ENCODE measurements around the gene AGMAT. TPM values are rescaled to one million over a fixed set of nuclear protein-coding genes. Genes with fewer than 3 reads are reported as not detected.

Gene AGMAT
- total and polyA plus RNA-seq, 2 experiments from 2014 or later: 0.75 to 2.2 TPM

DNA sequence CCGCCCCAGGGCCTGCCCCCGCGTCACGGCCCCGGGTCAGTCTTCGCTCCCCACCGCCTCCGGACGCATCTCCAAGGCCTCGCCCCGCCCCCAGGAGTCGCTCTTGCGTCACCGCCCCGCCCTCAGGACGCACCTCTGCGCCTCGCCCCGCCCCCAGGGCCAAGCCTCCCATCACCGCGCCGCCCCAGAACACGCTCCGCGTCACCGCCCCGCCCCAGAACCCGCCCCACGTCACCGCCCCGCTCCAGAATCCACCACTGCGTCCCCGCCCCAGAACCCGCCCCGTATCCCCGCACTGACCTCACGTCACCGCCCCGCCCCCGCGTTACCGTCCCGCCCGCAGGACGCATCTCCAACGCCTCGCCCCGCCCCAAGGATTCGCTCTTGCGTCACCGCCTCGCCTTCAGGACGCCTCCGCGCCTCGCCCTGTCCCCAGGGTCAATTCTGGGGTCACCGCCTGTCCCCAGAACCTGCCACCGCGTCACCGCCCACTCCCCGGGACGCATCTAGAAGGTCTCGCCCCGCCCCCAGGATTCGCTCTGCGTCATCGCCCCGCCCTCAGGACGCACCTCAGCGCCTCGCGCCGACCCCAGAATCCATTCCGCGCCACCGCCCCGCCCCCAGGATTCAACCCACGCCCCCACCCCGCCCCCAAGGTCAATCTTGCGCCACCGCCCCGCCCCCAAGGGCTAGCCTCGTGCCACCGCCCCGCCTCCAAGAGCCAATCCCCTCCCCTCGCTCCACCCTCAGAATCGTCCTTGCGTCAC, 60.4 kb downstream of the AGMAT start:
- Histone ChIP-seq H3K27ac (peak overlapping the region; percentile 98), H3K9me3 (ENCODE audit: low read depth) (no peaks in the 10 kb centered on the region), H3K27me3 (replicated peaks; ENCODE audit: insufficient read depth) (no peaks in the 10 kb centered on the region), H3K9me2 (ENCODE audit: insufficient read depth) (no peaks in the 10 kb centered on the region), H4K20me1 (ENCODE audit: insufficient read depth) (no peaks in the 10 kb centered on the region), H3K4me1 (ENCODE audit: insufficient read depth) (peaks cover 23% of the 10 kb centered on the region; the same call in 1 of the 2 replicates), H3K9ac (peak overlapping the region; percentile 90), H3K79me2 (ENCODE audit: insufficient read depth) (peaks cover 32% of the 10 kb centered on the region), H3K4me2 (ENCODE audit: unreplicated experiment) (no peak overlapping the region), H3K36me3 (ENCODE audit: low read depth) (no peaks in the 10 kb centered on the region), H3F3A (ENCODE audit: insufficient read depth) (peaks cover 18% of the 10 kb centered on the region), H2AFZ (0 out of 2 replicates have a peak overlapping the region, but pooled peaks have one; percentile 60), H3K4me3 (peak overlapping the region; percentile 84)
- no peak for TF ChIP-seq EZH2 (IDR thresholded peaks at IDR 0.05; ENCODE audit: insufficient read depth, poor library complexity, severe bottlenecking)
- no peak for TF ChIP-seq EZH2phosphoT487 (IDR thresholded peaks at IDR 0.05; ENCODE audit: insufficient read depth, low read depth)
- DNase-seq: peak; percentile 100
- in situ Hi-C loops (cut with MboI): no loop called here
- WGBS, 2 experiments (ENCODE audit: low coverage in 1 of 2, low lambda C conversion rate in 2 of 2, missing lambda C conversion rate in 2 of 2): 1 to 2% methylated on average over 14 to 60 of the region's 88 CpGs

- Histone ChIP-seq H3K27ac (peak within 1 kb of the TSS; percentile 98), H3F3A (ENCODE audit: insufficient read depth) (peaks cover 18% of the 10 kb centered on the region), H3K79me2 (ENCODE audit: insufficient read depth) (peaks cover 27% of the 10 kb centered on the region), H3K36me3 (ENCODE audit: low read depth) (no peaks in the 10 kb centered on the region), H4K20me1 (ENCODE audit: insufficient read depth) (no peaks in the 10 kb centered on the region), H2AFZ (peak within 1 kb of the TSS; percentile 95), H3K9me2 (ENCODE audit: insufficient read depth) (no peaks in the 10 kb centered on the region), H3K4me2 (ENCODE audit: unreplicated experiment) (peak within 1 kb of the TSS; percentile 92), H3K27me3 (replicated peaks; ENCODE audit: insufficient read depth) (no peaks in the 10 kb centered on the region), H3K4me3 (peak within 1 kb of the TSS; percentile 86), H3K9me3 (ENCODE audit: low read depth) (no peaks in the 10 kb centered on the region), H3K4me1 (ENCODE audit: insufficient read depth) (peaks cover 23% of the 10 kb centered on the region; the same call in 1 of the 2 replicates), H3K9ac (peak within 1 kb of the TSS; percentile 90)
- in situ Hi-C loops (cut with MboI): no loop called here
- TF ChIP-seq EZH2 (IDR thresholded peaks at IDR 0.05; ENCODE audit: insufficient read depth, poor library complexity, severe bottlenecking) (no peak), EZH2phosphoT487 (IDR thresholded peaks at IDR 0.05; ENCODE audit: insufficient read depth, low read depth) (no peak)
- DNase-seq: no peak
- 0 to 7% methylated on average over 10 to 27 of the region's 27 CpGs for WGBS, 2 experiments (ENCODE audit: low coverage in 1 of 2, low lambda C conversion rate in 2 of 2, missing lambda C conversion rate in 2 of 2)
Observed at GRCh38 chr1:15524021-15524282, 60.9 kb downstream of the AGMAT start, which contains the start of gene CASP9. TSS of gene CASP9 (minus strand) at chr1:15524215. CDS start at chr1:15524200, 15 bp downstream.

DNA sequence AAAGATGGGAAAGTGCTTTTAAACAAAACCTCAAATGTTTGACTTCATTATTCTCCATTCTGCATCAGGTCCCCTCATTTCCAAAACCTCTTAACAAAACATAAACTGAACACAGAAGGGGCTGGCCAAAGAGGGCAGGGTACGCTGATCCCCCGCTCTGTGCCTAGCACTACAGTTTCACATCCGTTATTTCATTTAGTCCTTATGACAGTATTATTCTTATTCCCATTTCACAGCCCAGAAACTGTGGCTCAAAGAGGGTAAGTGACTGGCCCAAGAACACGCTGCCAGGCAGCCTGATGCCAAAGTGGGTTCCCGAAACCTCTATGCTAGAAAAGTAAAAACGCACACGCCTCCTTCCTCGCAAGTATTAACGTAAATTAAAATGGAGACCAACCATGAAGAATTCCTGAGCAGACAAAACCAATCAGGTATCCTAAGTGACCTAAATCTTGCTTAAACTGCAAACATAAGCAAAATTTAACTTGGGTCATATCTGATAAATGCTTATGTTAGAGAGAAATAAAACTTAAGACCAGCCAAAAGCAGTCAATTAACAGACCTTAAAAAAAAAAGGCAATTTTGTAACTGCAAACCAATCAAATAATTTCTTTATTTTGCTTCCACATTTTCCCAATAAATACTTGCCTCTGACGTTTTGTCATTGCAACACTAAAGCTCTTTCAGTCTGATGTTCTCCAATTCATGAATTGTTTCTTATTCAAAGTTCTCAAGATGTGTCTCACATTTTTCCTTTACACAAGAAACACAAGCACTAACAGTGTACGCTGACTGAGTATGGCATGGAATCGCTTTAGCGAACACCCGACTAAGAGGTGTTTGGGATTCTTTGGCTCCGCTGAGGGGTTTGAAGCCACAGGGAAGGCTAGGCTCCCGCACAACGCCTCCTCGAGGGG, 61.5 kb downstream of the AGMAT start:
- H3K27me3 ChIP-seq (replicated peaks; ENCODE audit: insufficient read depth): no peaks in the 10 kb centered on the region
- in situ Hi-C loops (cut with MboI): no loop called here
- peak overlapping the region; percentile 95 for H2AFZ ChIP-seq
- no peak for TF ChIP-seq EZH2 (IDR thresholded peaks at IDR 0.05; ENCODE audit: insufficient read depth, poor library complexity, severe bottlenecking)
- TF ChIP-seq EZH2phosphoT487 (IDR thresholded peaks at IDR 0.05; ENCODE audit: insufficient read depth, low read depth): no peak
- no peaks in the 10 kb centered on the region for H3K9me3 ChIP-seq (ENCODE audit: low read depth)
- no peaks in the 10 kb centered on the region for H3K36me3 ChIP-seq (ENCODE audit: low read depth)
- no peaks in the 10 kb centered on the region for H4K20me1 ChIP-seq (ENCODE audit: insufficient read depth)
- H3K9ac ChIP-seq: peak overlapping the region; percentile 86
- H3K4me3 ChIP-seq: peak overlapping the region; percentile 84
- WGBS, 2 experiments (ENCODE audit: low coverage in 1 of 2, low lambda C conversion rate in 2 of 2, missing lambda C conversion rate in 2 of 2): 40 to 44% methylated on average over 18 of the region's 18 CpGs
- DNase-seq: peak; percentile 66
- no peaks in the 10 kb centered on the region for H3K9me2 ChIP-seq (ENCODE audit: insufficient read depth)
- peaks cover 23% of the 10 kb centered on the region; the same call in 1 of the 2 replicates for H3K4me1 ChIP-seq (ENCODE audit: insufficient read depth)
- H3K4me2 ChIP-seq (ENCODE audit: unreplicated experiment): peak overlapping the region; percentile 86
- peaks cover 18% of the 10 kb centered on the region for H3F3A ChIP-seq (ENCODE audit: insufficient read depth)
- H3K27ac ChIP-seq: peak overlapping the region; percentile 88
- H3K79me2 ChIP-seq (ENCODE audit: insufficient read depth): peaks cover 21% of the 10 kb centered on the region

- Histone ChIP-seq H3K9ac (no peak overlapping the region), H3K79me2 (ENCODE audit: insufficient read depth) (peaks cover 13% of the 10 kb centered on the region), H3F3A (ENCODE audit: insufficient read depth) (peaks cover 18% of the 10 kb centered on the region), H3K9me3 (ENCODE audit: low read depth) (no peaks in the 10 kb centered on the region), H2AFZ (no peak overlapping the region), H3K36me3 (ENCODE audit: low read depth) (no peaks in the 10 kb centered on the region), H3K27me3 (replicated peaks; ENCODE audit: insufficient read depth) (no peaks in the 10 kb centered on the region), H3K4me1 (ENCODE audit: insufficient read depth) (peaks cover 17% of the 10 kb centered on the region; the same call in 1 of the 2 replicates), H4K20me1 (ENCODE audit: insufficient read depth) (no peaks in the 10 kb centered on the region), H3K9me2 (ENCODE audit: insufficient read depth) (no peaks in the 10 kb centered on the region), H3K27ac (no peak overlapping the region), H3K4me2 (ENCODE audit: unreplicated experiment) (no peak overlapping the region), H3K4me3 (no peak overlapping the region)
- TF ChIP-seq EZH2 (IDR thresholded peaks at IDR 0.05; ENCODE audit: insufficient read depth, poor library complexity, severe bottlenecking): no peak
- WGBS, 2 experiments (ENCODE audit: low coverage in 1 of 2, low lambda C conversion rate in 2 of 2, missing lambda C conversion rate in 2 of 2): 89 to 98% methylated on average over 4 of the region's 4 CpGs
- DNase-seq: no peak
- in situ Hi-C loops (cut with MboI): no loop called here
Observed at GRCh38 chr1:15522551-15522950, 62.3 kb downstream of the AGMAT start.

Small RNA genes within 50 kb of the gene (small RNA-seq; reads per million reads assigned to genes)
- gene CD24P1 (ENCODE audit: low read depth, low replicate concordance) (not detected), gene RNU7-179P (ENCODE audit: low read depth, low replicate concordance) (not detected), gene SCARNA21B (ENCODE audit: low read depth, low replicate concordance) (not detected)

Other genes starting within 250 kb of the AGMAT start
- gene EFHD2, start 175.2 kb downstream of the AGMAT start, total RNA-seq (2014; rRNA removed; shearing (Covaris generic)): 49.9 and 56.3 TPM in 2 replicates
- gene EFHD2, start 175.2 kb downstream of the AGMAT start, polyA plus RNA-seq (2016; fragmentation: Nextera tagmentation; extraction: Ambion mirVana): 53.1 and 56.1 TPM in 2 replicates
- not detected in 2 replicates for gene CTRC, start 146.6 kb downstream of the AGMAT start, total RNA-seq (2014; rRNA removed; shearing (Covaris generic))
- not detected in 2 replicates for gene CTRC, start 146.6 kb downstream of the AGMAT start, polyA plus RNA-seq (2016; fragmentation: Nextera tagmentation; extraction: Ambion mirVana)
- not detected in 2 replicates for gene CELA2A, start 128.3 kb downstream of the AGMAT start, total RNA-seq (2014; rRNA removed; shearing (Covaris generic))
- not detected in 2 replicates for gene CELA2A, start 128.3 kb downstream of the AGMAT start, polyA plus RNA-seq (2016; fragmentation: Nextera tagmentation; extraction: Ambion mirVana)
- not detected in 2 replicates for gene CELA2B, start 108.9 kb downstream of the AGMAT start, total RNA-seq (2014; rRNA removed; shearing (Covaris generic))
- not detected in 2 replicates for gene CELA2B, start 108.9 kb downstream of the AGMAT start, polyA plus RNA-seq (2016; fragmentation: Nextera tagmentation; extraction: Ambion mirVana)
- gene CASP9, start 60.8 kb downstream of the AGMAT start, total RNA-seq (2014; rRNA removed; shearing (Covaris generic)): 15.8 and 18.5 TPM in 2 replicates
- gene CASP9, start 60.8 kb downstream of the AGMAT start, polyA plus RNA-seq (2016; fragmentation: Nextera tagmentation; extraction: Ambion mirVana): 6.7 and 7.6 TPM in 2 replicates
- 21.8 and 22.5 TPM in 2 replicates for gene DNAJC16, start 58.2 kb downstream of the AGMAT start, total RNA-seq (2014; rRNA removed; shearing (Covaris generic))
- 10.0 and 10.2 TPM in 2 replicates for gene DNAJC16, start 58.2 kb downstream of the AGMAT start, polyA plus RNA-seq (2016; fragmentation: Nextera tagmentation; extraction: Ambion mirVana)
- 7.9 and 19.6 TPM in 2 replicates for gene DDI2, start 32.4 kb upstream of the AGMAT start, total RNA-seq (2014; rRNA removed; shearing (Covaris generic))
- gene DDI2, start 32.4 kb upstream of the AGMAT start, polyA plus RNA-seq (2016; fragmentation: Nextera tagmentation; extraction: Ambion mirVana): 4.3 and 5.0 TPM in 2 replicates
- 52.9 and 67.9 TPM in 2 replicates for gene PLEKHM2, start 99.3 kb upstream of the AGMAT start, total RNA-seq (2014; rRNA removed; shearing (Covaris generic))
- 14.8 and 14.9 TPM in 2 replicates for gene PLEKHM2, start 99.3 kb upstream of the AGMAT start, polyA plus RNA-seq (2016; fragmentation: Nextera tagmentation; extraction: Ambion mirVana)
- 0.13 and 0.54 TPM in 2 replicates for gene SLC25A34, start 151.2 kb upstream of the AGMAT start, total RNA-seq (2014; rRNA removed; shearing (Covaris generic))
- gene SLC25A34, start 151.2 kb upstream of the AGMAT start, polyA plus RNA-seq (2016; fragmentation: Nextera tagmentation; extraction: Ambion mirVana): 0.20 and 0.29 TPM in 2 replicates
- not detected in 2 replicates for gene TMEM82, start 157.4 kb upstream of the AGMAT start, total RNA-seq (2014; rRNA removed; shearing (Covaris generic))
- gene TMEM82, start 157.4 kb upstream of the AGMAT start, polyA plus RNA-seq (2016; fragmentation: Nextera tagmentation; extraction: Ambion mirVana): not detected in 2 replicates
- 59.6 and 69.9 TPM in 2 replicates for gene FBLIM1, start 173.7 kb upstream of the AGMAT start, total RNA-seq (2014; rRNA removed; shearing (Covaris generic))
- gene FBLIM1, start 173.7 kb upstream of the AGMAT start, polyA plus RNA-seq (2016; fragmentation: Nextera tagmentation; extraction: Ambion mirVana): 63.3 and 67.3 TPM in 2 replicates
- 0.32 and 0.51 TPM in 2 replicates for gene UQCRHL, start 222.6 kb upstream of the AGMAT start, total RNA-seq (2014; rRNA removed; shearing (Covaris generic))
- gene UQCRHL, start 222.6 kb upstream of the AGMAT start, polyA plus RNA-seq (2016; fragmentation: Nextera tagmentation; extraction: Ambion mirVana): 0.60 and 0.65 TPM in 2 replicates